HUES6 (cell line): ENCODE measurements around the gene NOP14.

Source experiments
- H3K27ac ChIP-seq: 2 replicates; pipeline ENCODE4 v1.7.0; 2013; ENCODE audit warnings: low read depth, mild to moderate bottlenecking, low read length, inconsistent platforms
- H3K27me3 ChIP-seq: 2 replicates; pipeline ENCODE4 v1.6.1; 2013; ENCODE audit warnings: low read length; ENCODE audit not compliant: control insufficient read depth, insufficient read depth
- H3K36me3 ChIP-seq: 2 replicates; pipeline ENCODE4 v1.6.1; 2013; ENCODE audit warnings: low read length; ENCODE audit not compliant: control insufficient read depth, insufficient read depth
- H3K4me1 ChIP-seq: 2 replicates; pipeline ENCODE4 v1.6.1; 2013; ENCODE audit warnings: low read length; ENCODE audit not compliant: control insufficient read depth, insufficient read depth
- H3K4me3 ChIP-seq: 2 replicates; pipeline ENCODE4 v1.5.1; 2013; ENCODE audit warnings: low read depth, low read length
- H3K9ac ChIP-seq: one replicate; pipeline ENCODE4 v1.6.1; 2013; ENCODE audit warnings: mild to moderate bottlenecking, low read length
- H3K9me3 ChIP-seq: 2 replicates; pipeline ENCODE4 v1.6.1; 2013; ENCODE audit warnings: low read depth, low read length; ENCODE audit not compliant: control insufficient read depth, insufficient read depth

Gene NOP14

GRCh38 chr4:2934813-2935761, 28.1 kb downstream of the NOP14 start:
- peaks cover 67% of the 10 kb centered on the region for H3K36me3 ChIP-seq

DNA sequence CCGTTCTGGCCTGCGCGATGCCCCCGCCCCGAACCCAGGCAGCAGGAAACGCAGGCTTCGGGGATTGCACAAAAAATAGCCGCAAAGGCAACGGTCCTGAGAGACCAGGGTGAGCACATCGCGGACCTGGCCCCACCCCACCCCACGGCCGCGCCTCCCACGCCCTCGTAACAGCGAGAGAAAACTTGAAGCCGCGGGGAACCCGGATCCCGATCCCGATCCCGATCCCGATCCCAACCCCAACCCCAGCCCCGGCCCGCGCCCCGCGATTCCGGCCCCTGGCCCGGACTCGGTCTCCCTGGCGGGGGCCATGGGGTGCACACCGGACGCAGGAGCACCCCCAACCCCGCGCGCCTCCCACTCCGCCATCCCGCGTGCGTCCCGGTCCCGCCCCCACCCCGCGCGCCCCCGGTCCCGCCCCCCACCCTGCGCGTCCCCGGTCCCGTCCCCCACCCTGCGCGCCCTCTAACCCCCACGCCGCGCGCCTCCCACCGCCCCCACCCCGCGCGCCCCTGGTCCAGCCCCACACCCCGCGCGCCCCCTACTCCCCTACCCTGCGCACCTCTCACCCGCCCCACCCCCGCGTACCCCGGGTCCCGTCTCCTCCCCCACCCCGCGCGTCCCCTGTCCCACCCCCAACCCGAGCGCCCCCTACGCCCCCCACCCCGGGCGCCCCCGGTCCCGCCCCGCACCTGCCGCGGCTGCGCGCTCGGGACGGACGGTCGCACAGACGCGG, 29.0 kb downstream of the NOP14 start:
- Histone ChIP-seq H3K4me1 (peaks cover 21% of the 10 kb centered on the region; the same call in 1 of the 2 replicates), H3K27ac (no peak overlapping the region), H3K36me3 (peaks cover 67% of the 10 kb centered on the region), H3K27me3 (no peaks in the 10 kb centered on the region), H3K9me3 (no peaks in the 10 kb centered on the region), H3K9ac (peak overlapping the region; percentile 96), H3K4me3 (peak overlapping the region; percentile 86)

More at GRCh38 chr4:2934813-2935761, 28.1 kb downstream of the NOP14 start:
- Histone ChIP-seq H3K4me1 (peaks cover 21% of the 10 kb centered on the region; the same call in 1 of the 2 replicates), H3K4me3 (peak overlapping the region; percentile 86), H3K9me3 (no peaks in the 10 kb centered on the region), H3K27ac (peak overlapping the region; percentile 96), H3K27me3 (no peaks in the 10 kb centered on the region), H3K9ac (peak overlapping the region; percentile 96)

DNA sequence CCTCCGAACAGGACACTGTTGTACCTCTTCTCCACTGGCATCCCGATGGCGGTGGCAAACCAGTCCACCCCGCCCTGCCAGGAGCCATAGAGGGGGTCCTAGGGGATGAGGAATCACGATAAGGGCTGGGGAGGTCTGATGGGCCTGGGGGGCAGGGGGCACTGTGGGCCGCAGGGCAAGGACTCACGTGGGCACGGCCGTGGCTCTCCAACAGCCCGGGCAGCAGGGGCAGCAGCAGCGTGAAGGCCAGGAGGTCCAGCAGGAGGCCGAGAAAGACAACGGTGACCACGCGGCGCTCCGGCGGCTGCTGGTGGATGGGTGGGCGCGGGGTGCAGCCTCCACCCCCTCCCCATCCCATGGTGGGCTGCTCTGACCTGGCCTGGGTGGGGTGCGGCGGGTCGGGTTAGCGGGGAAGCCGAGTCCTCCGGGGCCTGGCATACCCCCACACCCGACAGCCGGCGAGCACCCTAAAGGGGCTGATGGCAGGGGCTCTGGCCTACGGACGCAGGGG, 29.6 kb downstream of the NOP14 start:
- H3K9ac ChIP-seq, result peak overlapping the region; percentile 56
- H3K4me3 ChIP-seq, result peak overlapping the region; percentile 64
- H3K4me1 ChIP-seq, result peaks cover 22% of the 10 kb centered on the region; the same call in 1 of the 2 replicates
- no peak overlapping the region for H3K27ac ChIP-seq
- no peaks in the 10 kb centered on the region for H3K9me3 ChIP-seq
- peaks cover 67% of the 10 kb centered on the region for H3K36me3 ChIP-seq
- no peaks in the 10 kb centered on the region for H3K27me3 ChIP-seq

DNA sequence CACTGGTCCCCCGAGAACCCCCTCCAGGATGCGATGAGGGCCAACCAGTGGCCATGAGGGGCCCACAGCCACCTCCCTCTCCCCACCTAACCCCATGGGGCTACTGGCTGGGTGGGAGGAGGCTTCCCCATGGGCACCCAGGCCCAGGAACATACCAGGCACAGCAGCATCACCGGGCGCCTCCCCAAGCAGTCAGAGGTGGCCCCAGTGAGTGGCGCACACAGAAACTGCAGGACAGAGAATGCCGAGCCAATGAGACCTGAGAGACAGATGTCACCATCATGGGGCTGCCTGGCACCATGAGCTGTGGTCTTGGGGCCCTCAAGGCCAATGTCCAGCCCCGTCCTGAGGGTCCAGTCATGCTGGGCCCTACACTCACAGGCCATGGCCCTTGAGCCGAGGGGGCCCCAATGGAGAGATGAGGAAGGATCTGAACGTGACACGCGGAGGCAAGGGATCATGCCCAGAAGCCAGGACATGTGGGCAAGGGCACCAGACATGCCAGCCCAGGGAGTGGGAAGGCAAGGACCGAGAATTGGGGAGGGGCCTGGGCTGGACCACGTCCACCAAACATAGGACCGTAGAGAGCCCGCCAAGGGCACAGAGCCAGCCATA, 30.1 kb downstream of the NOP14 start:
- Histone ChIP-seq H3K4me3 (peak overlapping the region; percentile 64; the same call in 1 of the 2 replicates), H3K9me3 (no peaks in the 10 kb centered on the region), H3K36me3 (peaks cover 67% of the 10 kb centered on the region), H3K4me1 (peaks cover 25% of the 10 kb centered on the region; the same call in 1 of the 2 replicates), H3K27ac (no peak overlapping the region), H3K27me3 (no peaks in the 10 kb centered on the region), H3K9ac (no peak overlapping the region)

GRCh38 chr4:2932321-2932950, 30.8 kb downstream of the NOP14 start:
- H3K27ac ChIP-seq, result no peak overlapping the region
- H3K36me3 ChIP-seq, result peaks cover 66% of the 10 kb centered on the region
- H3K4me3 ChIP-seq, result no peak overlapping the region
- H3K4me1 ChIP-seq, result peaks cover 23% of the 10 kb centered on the region; the same call in 1 of the 2 replicates
- no peaks in the 10 kb centered on the region for H3K27me3 ChIP-seq
- no peak overlapping the region for H3K9ac ChIP-seq
- H3K9me3 ChIP-seq, result no peaks in the 10 kb centered on the region

DNA sequence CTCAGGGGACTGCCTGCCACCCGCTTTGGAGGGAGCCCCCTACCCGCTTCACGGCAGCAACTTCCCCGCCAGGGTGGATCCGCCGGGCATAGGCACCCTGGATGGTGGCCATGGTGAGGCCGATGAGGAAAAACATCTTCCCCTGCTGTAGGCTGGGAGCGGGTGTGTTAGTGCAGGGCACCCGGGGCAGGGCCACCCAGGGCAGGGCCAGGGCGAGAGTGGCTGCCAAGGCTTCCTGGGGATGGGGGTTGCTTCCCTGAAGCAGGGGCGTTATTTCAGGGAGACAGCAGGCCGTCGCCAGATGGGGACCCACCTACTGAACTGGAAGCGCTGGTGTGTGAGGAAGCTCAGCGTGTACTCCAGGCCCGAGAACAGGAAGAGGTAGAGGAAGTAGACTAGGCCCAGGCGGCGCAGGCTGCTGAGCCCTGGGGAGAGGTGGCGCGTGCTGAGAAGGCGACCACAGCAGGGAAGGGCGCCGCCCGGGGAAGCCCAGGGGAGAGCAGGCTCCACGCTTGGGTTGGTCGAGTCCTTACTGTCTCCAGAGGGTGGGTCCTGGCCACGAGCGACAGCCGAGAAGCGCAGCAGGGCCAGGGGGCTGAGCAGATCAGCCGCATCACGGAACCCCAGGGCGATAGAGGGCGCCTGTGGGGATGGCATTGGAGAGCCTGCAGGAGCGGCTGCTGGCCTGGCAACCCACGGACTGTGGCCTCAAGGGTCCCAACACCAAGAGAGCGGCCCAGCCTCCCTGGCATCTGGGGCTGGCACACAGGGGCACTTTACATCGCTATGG, 31.5 kb downstream of the NOP14 start:
- Histone ChIP-seq H3K36me3 (peaks cover 66% of the 10 kb centered on the region), H3K9ac (no peak overlapping the region), H3K27me3 (no peaks in the 10 kb centered on the region), H3K9me3 (no peaks in the 10 kb centered on the region), H3K27ac (no peak overlapping the region), H3K4me1 (peaks cover 16% of the 10 kb centered on the region; the same call in 1 of the 2 replicates), H3K4me3 (no peak overlapping the region)

GRCh38 chr4:2930758-2931511, 32.3 kb downstream of the NOP14 start:
- no peak overlapping the region for H3K9ac ChIP-seq

DNA sequence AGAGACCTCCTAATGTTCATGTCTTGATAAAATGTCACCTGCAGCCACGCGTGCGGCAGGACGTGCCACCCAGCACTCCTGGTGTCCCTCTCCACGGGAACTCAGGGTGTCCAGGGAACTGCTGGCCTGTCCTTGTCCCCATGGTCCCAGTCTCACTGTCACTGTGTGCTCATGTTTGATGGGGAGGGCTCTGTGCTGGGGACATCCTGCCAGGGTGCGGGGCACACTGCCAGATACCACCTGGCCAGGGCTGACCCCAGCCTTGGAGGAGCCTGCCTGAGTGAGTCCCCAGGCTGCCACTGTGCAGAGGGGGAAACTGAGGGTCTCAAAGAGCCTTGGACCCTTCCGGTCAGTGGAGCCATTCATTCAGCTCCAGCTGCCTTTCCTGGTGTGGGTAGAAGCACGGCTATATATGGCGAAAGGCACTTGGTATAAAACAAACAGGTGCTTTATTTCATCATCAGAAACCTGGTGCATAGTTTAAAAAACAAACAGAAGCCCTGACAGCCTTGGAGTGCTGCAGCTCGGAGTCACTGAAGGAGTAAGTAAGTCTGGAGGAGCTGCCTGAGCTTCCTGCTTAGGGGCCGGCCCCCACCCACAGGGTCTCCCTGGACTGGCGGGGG, 33.0 kb downstream of the NOP14 start:
- Histone ChIP-seq H3K36me3 (peaks cover 73% of the 10 kb centered on the region), H3K4me1 (peaks cover 12% of the 10 kb centered on the region; the same call in 1 of the 2 replicates), H3K4me3 (no peak overlapping the region), H3K9me3 (no peaks in the 10 kb centered on the region), H3K9ac (no peak overlapping the region), H3K27me3 (no peaks in the 10 kb centered on the region), H3K27ac (no peak overlapping the region)

More at GRCh38 chr4:2930758-2931511, 32.3 kb downstream of the NOP14 start:
- Histone ChIP-seq H3K36me3 (peaks cover 69% of the 10 kb centered on the region), H3K4me3 (no peak overlapping the region), H3K27ac (no peak overlapping the region), H3K4me1 (peaks cover 16% of the 10 kb centered on the region; the same call in 1 of the 2 replicates), H3K9me3 (no peaks in the 10 kb centered on the region), H3K27me3 (no peaks in the 10 kb centered on the region)

DNA sequence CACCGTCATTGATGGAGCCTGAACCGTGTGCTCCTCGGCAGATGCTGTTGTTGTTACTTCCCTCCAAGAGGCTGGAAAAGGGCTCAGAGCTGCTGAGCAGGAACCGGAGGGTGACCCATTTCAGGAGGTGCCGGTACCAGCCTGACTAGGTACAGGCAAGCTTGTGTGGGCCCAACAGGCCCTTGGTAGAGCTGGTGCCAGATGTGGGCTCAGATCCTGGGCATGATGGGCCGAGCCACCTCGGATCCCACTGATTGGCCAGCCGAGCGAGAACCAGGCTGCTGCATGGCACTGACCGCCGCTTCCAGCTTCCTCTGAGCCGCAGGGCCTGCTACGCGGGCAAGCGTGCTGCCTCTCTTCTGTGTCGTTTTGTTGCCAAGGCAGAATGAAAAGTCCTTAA, 33.7 kb downstream of the NOP14 start:
- H3K27ac ChIP-seq, result no peak overlapping the region
- H3K9me3 ChIP-seq, result no peaks in the 10 kb centered on the region
- no peak overlapping the region for H3K9ac ChIP-seq
- H3K36me3 ChIP-seq, result peaks cover 80% of the 10 kb centered on the region
- H3K27me3 ChIP-seq, result no peaks in the 10 kb centered on the region
- peaks cover 17% of the 10 kb centered on the region for H3K4me1 ChIP-seq
- no peak overlapping the region for H3K4me3 ChIP-seq
